Progenitor cell of endocrine pancreas (in vitro differentiated cells): ENCODE data around the gene IL36B. TPM values are rescaled to one million over a fixed set of nuclear protein-coding genes. Genes with fewer than 3 reads are reported as not detected.

Source experiments
- DNase-seq: peaks from one replicate; pipeline ENCODE4 v3.0.0; 2021; ENCODE audit warnings: low spot score; ENCODE audit not compliant: unreplicated experiment
- H3K27ac Mint-ChIP-seq: 2 replicates; pipeline ENCODE4 v1.8.0; 2021; ENCODE audit warnings: mild to moderate bottlenecking, moderate library complexity, mixed read lengths
- H3K27me3 Mint-ChIP-seq: 2 replicates; pipeline ENCODE4 v1.8.0; 2021; ENCODE audit warnings: mixed read lengths
- H3K36me3 Mint-ChIP-seq: 2 replicates; pipeline ENCODE4 v1.8.0; 2022; ENCODE audit warnings: mixed read lengths; ENCODE audit not compliant: insufficient read depth
- H3K4me1 Mint-ChIP-seq: 2 replicates; pipeline ENCODE4 v1.8.0; 2021; ENCODE audit warnings: low read depth, mixed read lengths
- H3K4me3 Mint-ChIP-seq: 2 replicates; pipeline ENCODE4 v1.8.0; 2021; ENCODE audit warnings: low read depth, mild to moderate bottlenecking, moderate library complexity, mixed read lengths
- H3K9me3 Mint-ChIP-seq: 2 replicates; pipeline ENCODE4 v1.8.0; 2021; ENCODE audit warnings: low read depth, mixed read lengths
- CTCF ChIP-seq: fragments of 200-600 bp; sonication (generic); IDR thresholded peaks from one replicate; pipeline ENCODE4 v1.5.0; 2021; ENCODE audit warnings: antibody characterized with exemption, mild to moderate bottlenecking; ENCODE audit not compliant: unreplicated experiment
- total RNA-seq: library from RNA; stranded (reverse); gene quantifications from 2 replicates; pipeline ENCODE4 v1.2.1, GENCODE V29; 2021

The IL36B gene
- total RNA-seq, 1 donor from 2014 or later = not detected

- Mint-ChIP-seq H3K9me3 (peaks cover 12% of the 10 kb centered on the region), H3K27ac (no peak within 1 kb of the TSS), H3K4me3 (no peak within 1 kb of the TSS), H3K27me3 (peaks cover 16% of the 10 kb centered on the region), H3K36me3 (no peaks in the 10 kb centered on the region), H3K4me1 (peaks cover 3% of the 10 kb centered on the region)
- no peak for TF ChIP-seq CTCF
- DNase-seq = no peak
These were observed 6.6 kb upstream of the IL36B start, which contains the start of gene IL36RN for GRCh38 chr2:113058998-113059960. IL36RN (plus strand) TSS chr2:113059198; CDS start chr2:113059439, 241 bp downstream.

GRCh38 chr2:113058411-113058994 lies 5.8 kb upstream of the IL36B start:
- Mint-ChIP-seq H3K36me3 (no peaks in the 10 kb centered on the region), H3K4me3 (no peak overlapping the region), H3K27me3 (peaks cover 20% of the 10 kb centered on the region), H3K27ac (no peak overlapping the region), H3K4me1 (peaks cover 3% of the 10 kb centered on the region), H3K9me3 (peaks cover 16% of the 10 kb centered on the region)
- no peak for TF ChIP-seq CTCF
- DNase-seq = no peak

GRCh38 chr2:113057117-113057516 lies 4.5 kb upstream of the IL36B start:
- no peak overlapping the region for H3K27ac Mint-ChIP-seq
- peaks cover 16% of the 10 kb centered on the region for H3K9me3 Mint-ChIP-seq
- H3K27me3 Mint-ChIP-seq = peaks cover 28% of the 10 kb centered on the region
- DNase-seq = no peak
- H3K36me3 Mint-ChIP-seq = no peaks in the 10 kb centered on the region
- no peak for TF ChIP-seq CTCF
- no peak overlapping the region for H3K4me3 Mint-ChIP-seq
- H3K4me1 Mint-ChIP-seq = peaks cover 3% of the 10 kb centered on the region

GRCh38 chr2:113056521-113056920 lies 3.9 kb upstream of the IL36B start:
- Mint-ChIP-seq H3K4me3 (no peak overlapping the region), H3K4me1 (peaks cover 3% of the 10 kb centered on the region), H3K27me3 (peaks cover 26% of the 10 kb centered on the region), H3K27ac (no peak overlapping the region), H3K36me3 (no peaks in the 10 kb centered on the region), H3K9me3 (peaks cover 16% of the 10 kb centered on the region)
- no peak for DNase-seq
- TF ChIP-seq CTCF = no peak

- H3K27me3 Mint-ChIP-seq = peaks cover 19% of the 10 kb centered on the region
- peaks cover 3% of the 10 kb centered on the region for H3K4me1 Mint-ChIP-seq
- H3K9me3 Mint-ChIP-seq = peaks cover 21% of the 10 kb centered on the region
These were observed 1.4 kb upstream of the IL36B start for GRCh38 chr2:113054066-113054465.

More at GRCh38 chr2:113054066-113054465, 1.4 kb upstream of the IL36B start:
- H3K4me3 Mint-ChIP-seq = no peak overlapping the region
- DNase-seq = no peak
- TF ChIP-seq CTCF = no peak
- no peak overlapping the region for H3K27ac Mint-ChIP-seq
- no peaks in the 10 kb centered on the region for H3K36me3 Mint-ChIP-seq
